Pancreas (tissue), 10 donors: Measurements from ENCODE around the gene PSD. TPM values are rescaled to one million over a fixed set of nuclear protein-coding genes. Genes with fewer than 3 reads are reported as not detected.

Experiments
- ATAC-seq, 4 donors: fragments of 200-7000 bp; cut with Tn5 transposase; one replicate each; pipeline versions ENCODE4 v1.8.0 to v1.9.1; 2020; ENCODE audit warnings: mild to moderate bottlenecking in 4 of 4, moderate library complexity in 4 of 4
- DNase-seq, 6 donors: peaks; one replicate each; pipeline ENCODE4 v3.0.0-alpha.2; 2020
- FAIRE-seq: peaks from 2 replicates; lab custom pipeline; 2012; peaks lifted over from hg19 to GRCh38; lab: Jason Lieb, UNC
- H3K27ac ChIP-seq, 4 donors: fragments of 200-600 bp; sonication (generic); 1 replicate in 3 of 4; 2 replicates in 1 of 4; pipeline versions ENCODE4 v1.5.0 to v1.8.0; 2020
- H3K27me3 ChIP-seq, 4 donors: fragments of 200-600 bp; one replicate each; pipeline ENCODE4 v1.8.0; 2021
- H3K36me3 ChIP-seq, 3 donors: fragments of 200-600 bp; sonication (generic) in 1 of 3; one replicate each; pipeline versions ENCODE4 v1.5.0 to v1.8.0; 2020 to 2021
- H3K4me1 ChIP-seq, 3 donors: fragments of 200-600 bp; one replicate each; pipeline ENCODE4 v1.8.0; 2021
- H3K4me3 ChIP-seq, 4 donors: fragments of 200-600 bp; sonication (generic) in 2 of 4; one replicate each; pipeline versions ENCODE4 v1.5.0 to v1.8.0; 2020 to 2021
- H3K9me3 ChIP-seq, 4 donors: fragments of 200-600 bp; one replicate each; pipeline ENCODE4 v1.8.0; 2021
- CTCF ChIP-seq, 4 donors: fragments of 200-600 bp; sonication (generic) in 3 of 4; IDR thresholded peaks; one replicate each; pipeline versions ENCODE4 v1.5.0 to v1.8.0; 2021; ENCODE audit warnings: antibody characterized with exemption in 4 of 4
- WGBS, 2 donors: extraction: QIAGEN DNeasy Blood & Tissue Kit; methylation state at CpG; one replicate each; pipeline ENCODE4 v1.1.7; 2013; 5-methylcytosine and 5-hydroxymethylcytosine counted together
- intact Hi-C, 3 donors: fragments of 100-400 bp; cut with DNase I; formaldehyde crosslinking; loops; one replicate each; pipeline versions ENCODE4 v1.11.1 to v1.14.2; 2022
- polyA plus RNA-seq, 2 donors: library from polyadenylated mRNA; stranded (reverse); fragments of 200-250 nt; gene quantifications; one replicate each; pipeline ENCODE4 v1.2.3, GENCODE V29; 2013
- total RNA-seq, 6 donors: library from RNA; stranded (reverse); fragmentation: NEBNext Ultra II Directional in 4 of 6; extraction: Animal tissue kit (Norgen Biotek cat#: 25700) in 4 of 6; gene quantifications; one replicate each; pipeline versions ENCODE4 v1.2.1 to v1.2.4, GENCODE V29; 2021 to 2023
- donor health status: healthy with polysubstance abuse.
- donor health status: DM: no; HTN: no; CAD: no; lungs with moderate emphysema.
- donor health status: DM: no; HTN: no; CAD: no.
- donor health status: control.
- donor health status: control.
- donor health status: Bipolar disorder and iron deficiency.
- donor health status: DM: yes; HTN: yes; CAD: no.
- donor health status: DM: no; HTN: no; CAD: no.
- donor health status: DM: no; HTN: no; CAD: no.
- donor health status: DM: yes; HTN: yes; CAD: no.

PSD gene
- total and polyA plus RNA-seq, 8 donors: 2.1 to 30.9 (median 5.2) TPM

GRCh38 chr10:102462512-102463054 lies 44.0 kb upstream of the PSD start:
- Histone ChIP-seq H3K27ac (no peak overlapping the region), H3K4me1 (no peaks in the 10 kb centered on the region), H3K9me3 (no peaks in the 10 kb centered on the region), H3K4me3 (no peak overlapping the region), H3K27me3 (no peaks in the 10 kb centered on the region), H3K36me3 (no peaks in the 10 kb centered on the region)
- DNase-seq (no peak), ATAC-seq (no peak), FAIRE-seq (no peak)
- TF ChIP-seq CTCF (IDR thresholded peaks at IDR 0.05): no peak
- 72 to 77% methylated on average over 6 of the region's 6 CpGs for WGBS, 2 donors
- intact Hi-C loops: no loop called here

GRCh38 chr10:102461187-102462054 lies 42.8 kb upstream of the PSD start:
- H3K36me3 ChIP-seq: no peaks in the 10 kb centered on the region
- TF ChIP-seq CTCF (IDR thresholded peaks at IDR 0.05): no peak
- H3K27me3 ChIP-seq: no peaks in the 10 kb centered on the region
- intact Hi-C loops: no loop called here
- H3K4me1 ChIP-seq: no peaks in the 10 kb centered on the region
- no peaks in the 10 kb centered on the region for H3K9me3 ChIP-seq
- peak overlapping the region; percentile 2 to 51 (median 32) for H3K4me3 ChIP-seq
- 1% methylated on average over 54 of the region's 54 CpGs for WGBS, 2 donors
- peak; percentile 99 to 100 (median 100) for ATAC-seq
- H3K27ac ChIP-seq: no peak overlapping the region
- no peak for FAIRE-seq
- DNase-seq: peak; percentile 95 to 100 (median 98)

GRCh38 chr10:102460836-102461186 lies 42.2 kb upstream of the PSD start:
- peak; percentile 27 to 45 (median 42) for ATAC-seq
- 12% methylated on average over 8 of the region's 8 CpGs for WGBS, 2 donors

GRCh38 chr10:102458656-102459055 lies 40.1 kb upstream of the PSD start:
- Histone ChIP-seq H3K27me3 (no peaks in the 10 kb centered on the region), H3K9me3 (no peaks in the 10 kb centered on the region), H3K36me3 (no peaks in the 10 kb centered on the region), H3K27ac (no peak overlapping the region), H3K4me1 (no peaks in the 10 kb centered on the region), H3K4me3 (no peak overlapping the region)
- intact Hi-C loops: no loop called here
- no peak for ATAC-seq
- TF ChIP-seq CTCF (IDR thresholded peaks at IDR 0.05): no peak
- no peak for DNase-seq
- no peak for FAIRE-seq
- 77 to 79% methylated on average over 4 of the region's 4 CpGs for WGBS, 2 donors

More at GRCh38 chr10:102460836-102461186, 42.2 kb upstream of the PSD start:
- no peaks in the 10 kb centered on the region for H3K9me3 ChIP-seq
- TF ChIP-seq CTCF (IDR thresholded peaks at IDR 0.05): no peak
- no peaks in the 10 kb centered on the region for H3K36me3 ChIP-seq
- no peak for FAIRE-seq
- H3K4me1 ChIP-seq: no peaks in the 10 kb centered on the region
- DNase-seq: no peak
- intact Hi-C loops: no loop called here
- H3K27ac ChIP-seq: no peak overlapping the region
- no peaks in the 10 kb centered on the region for H3K27me3 ChIP-seq
- H3K4me3 ChIP-seq: peak overlapping the region in 3 of 4 donors; percentile 23 to 51 (median 41)
